Brain microvascular endothelial cell (primary cell): ENCODE results near the gene ZNF514.
A peak's percentile ranks its signal among the peaks of the same experiment; 100 is the strongest.

Source experiments
- DNase-seq: peaks from one replicate; pipeline ENCODE4 v3.0.0-alpha.2; 2020
- H3K27ac ChIP-seq: fragments of 250-450 bp; sonication (Bioruptor Pico); 2 replicates; pipeline ENCODE4 v1.5.1; 2020; ENCODE audit warnings: mild to moderate bottlenecking, moderate library complexity
- H3K27me3 ChIP-seq: fragments of 250-450 bp; sonication (Bioruptor Pico); replicated peaks from 2 replicates; pipeline ENCODE4 v1.5.1; 2020; ENCODE audit warnings: mild to moderate bottlenecking
- H3K36me3 ChIP-seq: fragments of 250-450 bp; sonication (Bioruptor Pico); replicated peaks from 2 replicates; pipeline ENCODE4 v1.5.1; 2020; ENCODE audit warnings: mild to moderate bottlenecking
- H3K4me3 ChIP-seq: 2 replicates; pipeline ENCODE4 v1.5.1; 2011; ENCODE audit warnings: low read depth, mild to moderate bottlenecking, control low read depth, low read length, moderate library complexity
- in situ Hi-C: cut with HindIII; loops from 2 replicates; pipeline ENCODE4 v1.10.0; 2017; ENCODE audit warnings: low sequenced_read_pairs, low pct_ligation_motif_present
- TF ChIP-seq, protein P1 (sequence below): IDR thresholded peaks from 2 replicates; pipeline ENCODE4 v1.5.1; 2011; ENCODE audit warnings: low read depth, mild to moderate bottlenecking, moderate library complexity, low read length, control low read depth, inconsistent platforms; ENCODE audit errors: missing control alignments

ZNF514 gene

DNA sequence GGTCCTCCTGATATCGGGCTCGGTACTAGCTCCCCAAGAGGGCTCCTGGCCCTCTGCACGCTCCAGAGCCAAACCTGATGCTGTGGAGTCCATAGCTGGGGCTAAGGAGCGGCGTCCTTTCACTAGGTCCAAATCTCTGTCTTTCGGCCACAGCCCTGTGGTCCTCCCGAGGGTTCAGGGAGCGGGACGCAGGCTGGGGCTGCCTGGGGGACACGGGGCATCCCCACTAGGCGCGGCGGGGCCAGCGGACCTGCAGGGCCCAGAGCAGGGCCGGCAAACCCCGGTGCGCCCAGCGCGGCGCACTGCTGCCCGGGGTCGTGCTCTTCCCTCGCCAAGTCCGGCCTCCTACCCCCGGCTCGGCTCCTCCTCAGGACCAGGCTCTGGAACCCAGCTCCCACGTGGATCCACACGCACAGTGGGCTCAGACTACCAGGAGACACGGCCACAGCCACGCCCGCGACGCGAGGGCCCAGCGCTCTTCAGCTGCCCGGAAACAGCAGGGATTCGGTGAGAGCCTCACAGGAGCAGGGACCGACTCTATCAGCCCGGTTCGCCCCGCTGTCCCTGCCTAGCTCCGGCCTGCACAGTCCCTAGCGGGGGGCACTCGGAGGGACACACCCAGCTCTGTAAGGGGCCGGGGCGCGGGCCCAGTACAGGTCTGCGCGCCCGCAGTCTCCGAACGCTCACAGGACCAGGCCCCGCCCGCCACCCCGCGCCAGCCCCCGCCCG, 593 bp downstream of the ZNF514 start:
- DNase-seq, result peak; percentile 20
- TF ChIP-seq, protein P1, sequence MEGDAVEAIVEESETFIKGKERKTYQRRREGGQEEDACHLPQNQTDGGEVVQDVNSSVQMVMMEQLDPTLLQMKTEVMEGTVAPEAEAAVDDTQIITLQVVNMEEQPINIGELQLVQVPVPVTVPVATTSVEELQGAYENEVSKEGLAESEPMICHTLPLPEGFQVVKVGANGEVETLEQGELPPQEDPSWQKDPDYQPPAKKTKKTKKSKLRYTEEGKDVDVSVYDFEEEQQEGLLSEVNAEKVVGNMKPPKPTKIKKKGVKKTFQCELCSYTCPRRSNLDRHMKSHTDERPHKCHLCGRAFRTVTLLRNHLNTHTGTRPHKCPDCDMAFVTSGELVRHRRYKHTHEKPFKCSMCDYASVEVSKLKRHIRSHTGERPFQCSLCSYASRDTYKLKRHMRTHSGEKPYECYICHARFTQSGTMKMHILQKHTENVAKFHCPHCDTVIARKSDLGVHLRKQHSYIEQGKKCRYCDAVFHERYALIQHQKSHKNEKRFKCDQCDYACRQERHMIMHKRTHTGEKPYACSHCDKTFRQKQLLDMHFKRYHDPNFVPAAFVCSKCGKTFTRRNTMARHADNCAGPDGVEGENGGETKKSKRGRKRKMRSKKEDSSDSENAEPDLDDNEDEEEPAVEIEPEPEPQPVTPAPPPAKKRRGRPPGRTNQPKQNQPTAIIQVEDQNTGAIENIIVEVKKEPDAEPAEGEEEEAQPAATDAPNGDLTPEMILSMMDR, result no peak
- in situ Hi-C loops, result no loop called here
- Histone ChIP-seq H3K27ac (peak overlapping the region; percentile 33), H3K27me3 (no peaks in the 10 kb centered on the region), H3K36me3 (peaks cover 10% of the 10 kb centered on the region), H3K4me3 (peak overlapping the region; percentile 74)

DNA sequence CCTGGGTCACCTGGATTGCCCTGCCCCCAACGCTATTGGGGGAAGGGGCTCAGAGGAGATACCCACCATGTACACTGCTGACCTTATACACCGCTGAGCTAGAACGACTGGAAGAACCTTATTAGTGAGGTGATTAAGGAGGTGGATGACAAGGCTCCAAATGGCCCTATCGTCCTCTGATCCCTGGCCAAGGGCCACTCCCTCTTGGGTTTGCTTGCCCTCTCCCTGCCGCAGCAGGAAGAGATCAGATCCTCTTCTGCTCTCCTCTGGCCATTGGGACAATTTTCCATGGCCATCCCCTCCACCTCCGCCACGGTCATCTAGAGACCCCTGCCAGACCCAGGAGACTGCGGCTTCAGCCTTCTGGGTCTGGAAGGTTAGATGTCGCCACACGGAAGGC, 1.2 kb downstream of the ZNF514 start:
- in situ Hi-C loops, result no loop called here
- H3K27ac ChIP-seq, result no peak overlapping the region
- no peak for DNase-seq

DNA sequence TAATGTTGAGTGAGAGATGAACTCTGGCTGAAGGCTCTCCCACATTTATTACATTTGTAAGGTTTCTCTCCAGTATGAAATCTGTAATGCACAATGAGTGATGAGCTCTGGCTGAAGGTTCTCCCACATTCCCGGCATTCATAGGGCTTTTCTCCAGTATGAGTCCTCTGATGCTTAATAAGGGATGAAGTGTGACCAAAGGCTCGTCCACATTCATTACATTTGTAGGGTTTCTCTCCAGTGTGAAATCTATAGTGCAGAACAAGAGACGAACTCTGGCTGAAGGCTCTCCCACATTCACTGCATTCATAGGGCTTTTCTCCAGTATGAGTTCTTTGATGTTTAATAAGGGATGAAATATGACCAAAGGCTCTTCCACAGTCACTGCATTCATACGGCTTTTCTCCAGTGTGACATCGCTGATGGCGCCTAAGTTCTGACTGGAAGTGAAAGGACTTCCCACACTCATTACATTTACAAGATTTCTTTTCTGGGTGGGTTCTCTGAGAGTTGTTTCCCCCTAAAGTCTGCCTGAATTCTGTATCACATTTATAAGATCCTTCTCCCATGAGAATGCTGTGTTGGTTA, 10.2 kb downstream of the ZNF514 start:
- TF ChIP-seq, protein P1, result no peak
- H3K4me3 ChIP-seq, result no peak overlapping the region
- DNase-seq, result no peak
- in situ Hi-C loops, result no loop called here
- H3K27me3 ChIP-seq, result no peaks in the 10 kb centered on the region
- peaks cover 50% of the 10 kb centered on the region for H3K36me3 ChIP-seq
- H3K27ac ChIP-seq, result no peak overlapping the region

More for the DNA sequence above, 1.2 kb downstream of the ZNF514 start:
- Histone ChIP-seq H3K4me3 (peak overlapping the region; percentile 74), H3K36me3 (peaks cover 11% of the 10 kb centered on the region), H3K27me3 (no peaks in the 10 kb centered on the region)
- TF ChIP-seq, protein P1, result no peak

DNA sequence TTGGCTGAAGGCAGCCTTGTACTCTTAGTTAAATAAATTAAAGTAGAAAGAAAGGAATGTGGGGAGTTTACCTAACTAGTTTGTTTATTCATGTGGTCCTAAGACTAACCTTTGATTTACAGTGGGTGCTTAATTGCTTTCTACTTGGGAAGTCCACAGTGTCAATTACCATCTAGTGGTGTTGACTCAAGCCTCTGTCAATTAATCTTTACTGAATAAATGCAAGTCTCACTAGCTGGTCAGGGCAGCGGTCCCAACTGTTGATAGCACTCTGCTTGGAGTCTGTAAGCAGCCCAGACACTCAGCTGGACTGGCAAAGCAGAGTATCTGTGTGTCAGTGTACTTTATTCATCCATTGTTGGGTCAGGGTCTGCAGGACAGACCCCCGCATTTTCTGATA, 15.8 kb downstream of the ZNF514 start:
- H3K27me3 ChIP-seq, result no peaks in the 10 kb centered on the region
- H3K27ac ChIP-seq, result no peak overlapping the region
- no peak overlapping the region for H3K4me3 ChIP-seq
- TF ChIP-seq, protein P1, result no peak
- in situ Hi-C loops, result no loop called here
- H3K36me3 ChIP-seq, result peaks cover 5% of the 10 kb centered on the region
- DNase-seq, result no peak

DNA sequence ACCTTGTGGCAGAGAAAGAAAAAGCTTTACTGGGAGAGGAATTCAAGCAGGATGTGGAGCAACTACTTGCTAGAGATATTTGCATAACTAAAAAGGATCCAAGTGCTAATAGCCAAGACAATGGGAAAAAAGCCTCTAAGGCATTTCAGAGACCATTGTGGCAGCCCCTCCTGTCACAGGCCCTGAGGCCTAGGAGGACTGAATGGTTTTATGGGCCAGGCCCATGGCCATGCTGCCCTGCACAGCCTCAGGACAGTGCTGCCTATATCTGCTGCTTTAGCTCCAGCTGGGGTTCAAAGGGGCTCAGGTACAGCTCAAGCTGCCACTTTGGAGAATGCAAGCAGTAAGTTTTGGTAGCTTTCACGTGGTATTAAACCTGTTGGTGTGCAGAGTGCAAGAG, 20.9 kb downstream of the ZNF514 start:
- TF ChIP-seq, protein P1, result no peak
- Histone ChIP-seq H3K36me3 (no peaks in the 10 kb centered on the region), H3K27ac (no peak overlapping the region), H3K27me3 (no peaks in the 10 kb centered on the region), H3K4me3 (no peak overlapping the region)
- no peak for DNase-seq
- in situ Hi-C loops, result no loop called here

DNA sequence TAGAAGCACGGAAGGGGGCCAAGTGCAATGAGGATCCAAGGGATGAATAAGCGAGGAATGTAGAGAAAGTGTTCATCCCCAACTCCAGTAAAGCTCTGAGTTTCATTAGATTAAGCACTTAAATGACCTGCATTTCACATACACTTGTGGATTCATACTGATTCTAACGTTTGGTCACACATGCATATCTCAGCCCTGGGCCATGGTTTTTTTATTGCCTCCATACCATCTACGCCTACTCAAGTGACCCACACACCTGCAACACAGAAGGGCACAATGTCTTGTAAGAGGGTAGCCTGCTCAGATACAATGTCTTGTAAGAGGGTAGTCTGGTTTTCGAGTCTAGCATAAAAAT, 37.5 kb downstream of the ZNF514 start:
- no peak overlapping the region for H3K27ac ChIP-seq
- DNase-seq, result no peak
- peak overlapping the region; percentile 99 for H3K4me3 ChIP-seq
- in situ Hi-C loops, result no loop called here
- peaks cover 4% of the 10 kb centered on the region for H3K36me3 ChIP-seq
- H3K27me3 ChIP-seq, result no peaks in the 10 kb centered on the region
- TF ChIP-seq, protein P1, result no peak
